22Rv1 (cell line): ENCODE measurements around the gene PCAT6.

Source experiments
- H3K27ac ChIP-seq: fragments of 450-650 bp; 2 replicates; pipeline ENCODE4 v1.5.1; 2017
- CTCF ChIP-seq: fragments of 450-650 bp; IDR thresholded peaks from 2 replicates; pipeline ENCODE4 v1.5.1; 2017; ENCODE audit warnings: mild to moderate bottlenecking
- ZFX ChIP-seq: fragments of 450-650 bp; IDR thresholded peaks from 2 replicates; pipeline ENCODE4 v1.6.1; 2017; ENCODE audit warnings: antibody characterized with exemption, borderline replicate concordance

The PCAT6 gene

GRCh38 chr1:202835548-202836072 lies 24.9 kb downstream of the PCAT6 start:
- no peak overlapping the region for H3K27ac ChIP-seq

GRCh38 chr1:202836623-202837403 lies 26.1 kb downstream of the PCAT6 start:
- TF ChIP-seq ZFX, result no peak
- TF ChIP-seq CTCF, result no peak
- no peak overlapping the region for H3K27ac ChIP-seq

More at GRCh38 chr1:202835548-202836072, 24.9 kb downstream of the PCAT6 start:
- TF ChIP-seq CTCF (no peak), ZFX (no peak)

DNA sequence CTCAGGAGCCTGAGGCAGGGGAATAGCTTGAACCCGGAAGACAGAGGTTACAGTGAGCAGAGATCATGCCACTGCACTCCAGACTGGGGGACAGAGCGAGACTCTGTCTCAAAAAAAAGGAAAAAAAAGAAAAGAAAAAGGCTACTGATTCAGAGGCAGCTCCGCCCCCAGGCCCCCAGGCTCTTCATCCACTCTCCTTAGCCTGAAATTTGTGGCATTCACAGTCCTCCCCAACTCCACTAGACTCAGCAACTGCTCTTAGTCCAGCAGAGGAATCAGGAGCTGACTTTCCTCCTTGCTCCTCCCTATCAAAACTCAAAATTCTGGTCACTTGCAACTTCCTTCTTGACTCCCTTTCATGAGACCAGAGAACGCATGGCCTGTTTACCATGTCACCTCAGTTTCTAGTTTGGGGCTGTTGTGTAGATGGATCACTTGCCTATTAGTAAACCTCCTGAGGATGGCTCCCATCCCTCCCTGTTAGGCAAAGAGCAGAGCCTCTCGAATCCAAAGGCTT lies 27.1 kb downstream of the PCAT6 start:
- TF ChIP-seq ZFX, result no peak
- TF ChIP-seq CTCF, result no peak
- H3K27ac ChIP-seq, result no peak overlapping the region

DNA sequence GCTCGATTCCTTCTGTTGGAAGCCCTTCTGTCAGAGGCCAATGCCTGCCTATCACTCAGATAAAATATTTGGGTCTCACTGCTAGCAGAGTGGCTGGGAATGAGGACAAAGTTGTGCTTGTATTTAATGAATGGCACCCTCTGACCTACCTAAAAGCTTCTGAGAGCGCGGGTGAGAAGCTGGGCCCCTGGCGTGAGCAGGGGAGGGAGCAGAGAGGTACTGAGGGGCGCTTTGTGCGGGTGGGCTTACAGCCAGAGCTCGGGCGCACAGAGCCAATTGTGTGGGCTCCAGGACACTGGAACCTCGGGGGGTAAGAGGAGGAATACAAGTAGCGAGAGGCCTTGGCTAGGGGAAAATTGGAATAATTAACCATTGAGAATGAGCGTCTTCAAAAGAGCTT lies 32.3 kb downstream of the PCAT6 start:
- H3K27ac ChIP-seq, result no peak overlapping the region
- TF ChIP-seq CTCF, result no peak
- TF ChIP-seq ZFX, result no peak

DNA sequence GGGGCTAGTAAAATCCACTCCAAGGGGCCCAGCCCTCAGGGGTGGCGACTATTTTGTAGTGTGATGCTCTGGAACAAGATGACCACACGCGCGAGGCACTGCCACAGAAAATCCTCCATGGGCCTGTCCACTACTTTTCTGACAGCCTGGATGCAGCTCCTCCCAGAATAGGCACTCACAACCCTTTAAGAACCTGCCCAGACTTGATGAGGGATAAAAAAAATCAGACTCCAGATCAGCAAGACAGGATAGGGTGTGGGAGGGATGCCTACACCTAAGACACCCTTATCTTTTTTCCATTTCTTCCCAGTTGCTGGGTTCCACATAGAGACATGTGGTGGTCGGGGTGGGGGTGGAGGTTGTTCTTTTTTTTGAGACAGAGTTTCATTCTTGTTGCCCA lies 33.5 kb downstream of the PCAT6 start:
- TF ChIP-seq ZFX, result no peak
- TF ChIP-seq CTCF, result no peak
- H3K27ac ChIP-seq, result no peak overlapping the region

GRCh38 chr1:202844935-202845334 lies 34.2 kb downstream of the PCAT6 start:
- TF ChIP-seq ZFX (no peak), CTCF (no peak)

DNA sequence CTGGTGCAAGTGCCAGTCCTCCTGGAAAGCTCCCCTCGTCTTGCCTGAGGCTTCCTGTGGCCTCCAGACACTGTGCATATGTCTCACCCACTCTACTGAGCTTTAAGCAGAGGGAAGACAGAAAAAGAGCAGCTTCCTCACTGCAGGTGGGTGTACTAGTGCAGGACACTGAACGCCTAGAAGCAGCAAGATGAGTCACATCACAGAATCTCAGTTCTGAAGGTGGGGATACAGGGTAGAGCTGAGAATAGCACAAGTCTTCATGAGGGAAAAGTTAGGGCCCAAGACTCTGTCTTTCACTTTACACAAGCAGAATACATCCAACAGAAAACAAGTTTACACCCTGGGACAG lies 37.4 kb downstream of the PCAT6 start:
- TF ChIP-seq CTCF (no peak), ZFX (no peak)
- H3K27ac ChIP-seq, result no peak overlapping the region

More at GRCh38 chr1:202844935-202845334, 34.2 kb downstream of the PCAT6 start:
- H3K27ac ChIP-seq, result no peak overlapping the region
